NAMALWA (cell line): ENCODE data around the gene NOTCH2NLA.
"Not testable (repeated sequence)": the region's sequence is repeated elsewhere in the genome, so short reads cannot be mapped to it uniquely, and the experiment has no call there.

ENCODE experiments used
- DNase-seq: peaks from one replicate; pipeline ENCODE4 v3.0.0-alpha.2; 2015; ENCODE audit warnings: low spot score

The NOTCH2NLA gene

GRCh38 chr1:146167273-146167672, 61.5 kb downstream of the NOTCH2NLA start:
- not testable (repeated sequence) for DNase-seq

GRCh38 chr1:146144465-146144864, 84.4 kb downstream of the NOTCH2NLA start, which contains the start of gene NBPF10:
NBPF10 (minus strand) TSS chr1:146144804; CDS start chr1:146144769, 35 bp downstream.
- DNase-seq: not testable (repeated sequence)
